ENCODE data around the gene MRNIP. TPM values are rescaled to one million over a fixed set of nuclear protein-coding genes. Genes with fewer than 3 reads are reported as not detected.

MRNIP gene
- total and polyA plus RNA-seq, 2 of the 8 experiments (the other 6 are each of a cell fraction or from before 2014, with no cell fraction given) = 29.6 TPM

GRCh38 chr5:179803651-179804554, 54.7 kb downstream of the MRNIP start (continued):
- no peak for TF ChIP-seq RAD21 (IDR thresholded peaks at IDR 0.05 in 1 of 2, conservative IDR thresholded peaks at IDR 0.05 in 1 of 2; ENCODE audit: low read depth in 2 of 2, low read length in 2 of 2)
- no peak for TF ChIP-seq SRF (IDR thresholded peaks at IDR 0.05; ENCODE audit: low read depth, low read length)

Measured in H1 (cell line).